IMR-90 (cell line): ENCODE results near the gene KCNJ18. TPM values are rescaled to one million over a fixed set of nuclear protein-coding genes. Genes with fewer than 3 reads are reported as not detected.
"Not testable (repeated sequence)": the region's sequence is repeated elsewhere in the genome, so short reads cannot be mapped to it uniquely, and the experiment has no call there.

Source experiments
- ATAC-seq: fragments of 200-7000 bp; cut with Tn5 transposase; 2 replicates; pipeline ENCODE4 v1.9.1; 2020; ENCODE audit warnings: low read depth, mild to moderate bottlenecking, moderate library complexity
- BruUV-seq: library from RNA; stranded (reverse); fragments of 400-500 nt; replicated peaks from 2 replicates; lab custom pipeline; 2021; lab: Mats Ljungman, UMichigan
- CTCF ChIA-PET: fragments of 300-600 bp; formaldehyde crosslinking; extraction: SDS; loops from one replicate; lab custom pipeline; 2021; ENCODE audit warnings: antibody characterized with exemption; lab: Yijun Ruan, JAX
- POLR2A ChIA-PET: fragments of 300-600 bp; sonication (Branson Sonifier 250); formaldehyde crosslinking; loops from one replicate; lab custom pipeline; 2022; ENCODE audit warnings: antibody characterized with exemption; ENCODE audit not compliant: unreplicated experiment; lab: Charles Lee
- DNase-seq: peaks from one replicate; pipeline ENCODE4 v3.0.0; 2013
- H2AFZ ChIP-seq: replicated peaks from 2 replicates; pipeline ENCODE3; 2013; ENCODE audit warnings: low read length, mild to moderate bottlenecking; ENCODE audit not compliant: poor library complexity
- H2AK5ac ChIP-seq: 2 replicates; pipeline ENCODE4 v1.6.1; 2013; ENCODE audit warnings: low read depth, low read length, inconsistent platforms
- H2AK9ac ChIP-seq: replicated peaks from 2 replicates; pipeline ENCODE3; 2013; ENCODE audit warnings: mild to moderate bottlenecking, low read depth, low read length, moderate library complexity; ENCODE audit not compliant: poor library complexity
- H2BK120ac ChIP-seq: 2 replicates; pipeline ENCODE4 v1.6.1; 2013; ENCODE audit warnings: low read depth, low read length, inconsistent platforms
- H2BK15ac ChIP-seq: 3 replicates; pipeline ENCODE4 v1.6.1; 2013; ENCODE audit warnings: low read depth, low read length, inconsistent platforms
- H2BK20ac ChIP-seq: 2 replicates; pipeline ENCODE4 v1.6.1; 2013; ENCODE audit warnings: low read depth, mild to moderate bottlenecking, inconsistent platforms, low read length, moderate library complexity
- H2BK5ac ChIP-seq: 2 replicates; pipeline ENCODE4 v1.6.1; 2013; ENCODE audit warnings: mild to moderate bottlenecking, low read depth, low read length, inconsistent platforms; ENCODE audit not compliant: poor library complexity, severe bottlenecking
- H3K14ac ChIP-seq: replicated peaks from 2 replicates; pipeline ENCODE4 v1.6.1; 2013; ENCODE audit warnings: low read depth, low read length, inconsistent platforms
- H3K18ac ChIP-seq: 2 replicates; pipeline ENCODE4 v1.6.1; 2013; ENCODE audit warnings: low read depth, low read length, control low read depth
- H3K23ac ChIP-seq: 2 replicates; pipeline ENCODE4 v1.6.1; 2013; ENCODE audit warnings: low read depth, low read length, inconsistent platforms
- H3K27ac ChIP-seq: 2 replicates; pipeline ENCODE4 v1.5.1; 2013; ENCODE audit warnings: mild to moderate bottlenecking, control low read depth, low read length; ENCODE audit not compliant: insufficient read depth
- H3K27me3 ChIP-seq: 2 replicates; pipeline ENCODE4 v1.6.1; 2013; ENCODE audit warnings: low read length; ENCODE audit not compliant: control insufficient read depth, insufficient read depth
- H3K36me3 ChIP-seq: 2 replicates; pipeline ENCODE4 v1.6.1; 2013; ENCODE audit warnings: low read length, mixed read lengths; ENCODE audit not compliant: control insufficient read depth, insufficient read depth
- H3K4ac ChIP-seq: 2 replicates; pipeline ENCODE4 v1.6.1; 2013; ENCODE audit warnings: low read depth, low read length, inconsistent platforms
- H3K4me1 ChIP-seq: 2 replicates; pipeline ENCODE4 v1.6.1; 2013; ENCODE audit warnings: low read length, mixed read lengths; ENCODE audit not compliant: control insufficient read depth, insufficient read depth
- H3K4me2 ChIP-seq: 2 replicates; pipeline ENCODE4 v1.6.1; 2013; ENCODE audit warnings: low read depth, mild to moderate bottlenecking, control low read depth, low read length, moderate library complexity
- H3K4me3 ChIP-seq: 2 replicates; pipeline ENCODE4 v1.5.1; 2013; ENCODE audit warnings: low read depth, mild to moderate bottlenecking, control low read depth, low read length, moderate library complexity; ENCODE audit not compliant: insufficient read depth
- H3K56ac ChIP-seq: 2 replicates; pipeline ENCODE4 v1.6.1; 2013; ENCODE audit warnings: low read length, inconsistent platforms; ENCODE audit not compliant: insufficient read depth; ENCODE audit errors: extremely low read depth
- H3K79me1 ChIP-seq, 2 experiments: 2 replicates each; pipeline ENCODE4 v1.6.1; 2013; ENCODE audit warnings: low read length in 2 of 2, inconsistent platforms in 1 of 2, low read depth in 1 of 2
- H3K9ac ChIP-seq: 2 replicates; pipeline ENCODE4 v1.6.1; 2013; ENCODE audit warnings: low read depth, low read length, control low read depth
- H3K9me1 ChIP-seq: 2 replicates; pipeline ENCODE4 v1.6.1; 2013; ENCODE audit warnings: low read length, inconsistent platforms; ENCODE audit not compliant: insufficient read depth
- H3K9me3 ChIP-seq: 2 replicates; pipeline ENCODE4 v1.6.1; 2013; ENCODE audit warnings: low read length; ENCODE audit not compliant: control insufficient read depth, insufficient read depth
- H4K20me1 ChIP-seq: 2 replicates; pipeline ENCODE4 v1.6.1; 2013; ENCODE audit warnings: low read length, inconsistent platforms; ENCODE audit not compliant: insufficient read depth
- H4K5ac ChIP-seq: 2 replicates; pipeline ENCODE4 v1.6.1; 2013; ENCODE audit warnings: mild to moderate bottlenecking, low read depth, low read length, control low read depth
- H4K8ac ChIP-seq, 2 experiments: 2 replicates each; pipeline ENCODE4 v1.6.1; 2013; ENCODE audit warnings: low read depth in 2 of 2, low read length in 2 of 2, control low read depth in 1 of 2, inconsistent platforms in 1 of 2
- H4K91ac ChIP-seq: 2 replicates; pipeline ENCODE4 v1.6.1; 2013; ENCODE audit warnings: low read depth, low read length, inconsistent platforms; ENCODE audit not compliant: insufficient read depth
- WGBS, 2 experiments: methylation state at CpG; one replicate each; pipeline versions ENCODE4 v1.1.5 to v1.1.7; 2013; ENCODE audit warnings: missing lambda C conversion rate in 2 of 2; ENCODE audit not compliant: insufficient read length in 1 of 2; ENCODE audit errors: extremely low coverage in 2 of 2; 5-methylcytosine and 5-hydroxymethylcytosine counted together
- dilution Hi-C: fragments of 300-500 bp; cut with HindIII; formaldehyde crosslinking; loops from one replicate; pipeline ENCODE4 v1.14.3; 2018; ENCODE audit warnings: low sequenced_read_pairs; ENCODE audit not compliant: unreplicated experiment
- in situ Hi-C: fragments of 300-500 bp; cut with MboI; formaldehyde crosslinking; loops from 3 replicates; pipeline ENCODE4 v1.14.3; 2019; ENCODE audit warnings: low sequenced_read_pairs, inconsistent platforms, mixed read lengths
- intact Hi-C: fragments of 100-400 bp; cut with micrococcal nuclease; formaldehyde crosslinking; loops from 2 replicates; pipeline ENCODE4 v1.10.0; 2022
- polyA plus RNA-seq, 3 experiments: library from polyadenylated mRNA; depleted of rRNA; stranded (reverse); fragments of >200 nt; gene quantifications; 2 replicates each; pipeline ENCODE4 v1.2.3, GENCODE V29; 2012; ENCODE audit warnings: low replicate concordance in 1 of 3
- total RNA-seq: library from RNA; depleted of rRNA; stranded (reverse); fragments of >200 nt; gene quantifications from 2 replicates; pipeline ENCODE4 v1.2.3, GENCODE V29; 2012

KCNJ18 gene
- total and polyA plus RNA-seq, 2 of the 4 experiments (the other 2 are of a cell fraction), result not detected

GRCh38 chr17:21665171-21665570 is 27.2 kb upstream of the KCNJ18 start:
- WGBS, 2 experiments, result no CpG with 5 or more reads among the region's 1 CpG
- H4K5ac ChIP-seq, H3K27ac ChIP-seq, intact Hi-C loops, dilution Hi-C loops, H3K4me3 ChIP-seq, H2BK5ac ChIP-seq, H2BK15ac ChIP-seq, H3K4me1 ChIP-seq, H3K4ac ChIP-seq, POLR2A ChIA-PET, H3K79me1 ChIP-seq, H2BK120ac ChIP-seq, H3K23ac ChIP-seq, H3K27me3 ChIP-seq, BruUV-seq, H4K8ac ChIP-seq, H2AFZ ChIP-seq, DNase-seq, H3K36me3 ChIP-seq, H4K91ac ChIP-seq, H3K9me1 ChIP-seq, ATAC-seq, CTCF ChIA-PET, H2AK5ac ChIP-seq, H3K56ac ChIP-seq, H2AK9ac ChIP-seq, H3K14ac ChIP-seq, H3K9ac ChIP-seq, in situ Hi-C loops, H3K18ac ChIP-seq, H3K4me2 ChIP-seq, H4K20me1 ChIP-seq, H2BK20ac ChIP-seq: not testable (repeated sequence)
- H3K9me3 ChIP-seq, result peaks cover 22% of the 10 kb centered on the region

- H3K4me2 ChIP-seq, H3K4ac ChIP-seq, ATAC-seq, H3K79me1 ChIP-seq, H3K14ac ChIP-seq, dilution Hi-C loops, H3K18ac ChIP-seq, DNase-seq, H4K5ac ChIP-seq, POLR2A ChIA-PET, H4K8ac ChIP-seq, intact Hi-C loops, H3K9ac ChIP-seq, H2BK5ac ChIP-seq, H4K20me1 ChIP-seq, H3K27me3 ChIP-seq, H3K4me1 ChIP-seq, BruUV-seq, H3K36me3 ChIP-seq, CTCF ChIA-PET, H4K91ac ChIP-seq, H2AK5ac ChIP-seq, H3K56ac ChIP-seq, in situ Hi-C loops, H2BK15ac ChIP-seq, H2AFZ ChIP-seq, H2BK120ac ChIP-seq, H3K9me1 ChIP-seq, H3K4me3 ChIP-seq, H2AK9ac ChIP-seq, H3K23ac ChIP-seq, H2BK20ac ChIP-seq, H3K27ac ChIP-seq: not testable (repeated sequence)
- 20% methylated on average over 1 of the region's 2 CpGs; no CpG with 5 or more reads in 1 of the 2 experiments for WGBS, 2 experiments
- peaks cover 26% of the 10 kb centered on the region for H3K9me3 ChIP-seq
Measured at GRCh38 chr17:21665935-21666493, 26.3 kb upstream of the KCNJ18 start.
